Subcutaneous adipose tissue (tissue), 4 donors: ENCODE results near the gene SUV39H1. TPM values are rescaled to one million over a fixed set of nuclear protein-coding genes. Genes with fewer than 3 reads are reported as not detected.

Experiments
- CTCF ChIP-seq: fragments of 450-650 bp; IDR thresholded peaks from one replicate; pipeline ENCODE4 v1.5.1; 2016; ENCODE audit warnings: low read depth, mild to moderate bottlenecking, control low read depth, antibody characterized with exemption, moderate library complexity
- total RNA-seq, 4 donors: library from RNA; depleted of rRNA; stranded (reverse); fragments of >200 nt; gene quantifications; one replicate each; pipeline ENCODE4 v1.1.0, GENCODE V29; 2016

Gene SUV39H1
- total RNA-seq, 4 donors from 2014 or later, result 2.7 to 15.4 (median 6.0) TPM

- TF ChIP-seq CTCF, result no peak
Observed at GRCh38 chrX:48703642-48704481, 7.3 kb downstream of the SUV39H1 start.

- no peak for TF ChIP-seq CTCF
Observed at GRCh38 chrX:48705871-48706270, 9.3 kb downstream of the SUV39H1 start.

GRCh38 chrX:48709522-48710112, 13.1 kb downstream of the SUV39H1 start:
- no peak for TF ChIP-seq CTCF

DNA sequence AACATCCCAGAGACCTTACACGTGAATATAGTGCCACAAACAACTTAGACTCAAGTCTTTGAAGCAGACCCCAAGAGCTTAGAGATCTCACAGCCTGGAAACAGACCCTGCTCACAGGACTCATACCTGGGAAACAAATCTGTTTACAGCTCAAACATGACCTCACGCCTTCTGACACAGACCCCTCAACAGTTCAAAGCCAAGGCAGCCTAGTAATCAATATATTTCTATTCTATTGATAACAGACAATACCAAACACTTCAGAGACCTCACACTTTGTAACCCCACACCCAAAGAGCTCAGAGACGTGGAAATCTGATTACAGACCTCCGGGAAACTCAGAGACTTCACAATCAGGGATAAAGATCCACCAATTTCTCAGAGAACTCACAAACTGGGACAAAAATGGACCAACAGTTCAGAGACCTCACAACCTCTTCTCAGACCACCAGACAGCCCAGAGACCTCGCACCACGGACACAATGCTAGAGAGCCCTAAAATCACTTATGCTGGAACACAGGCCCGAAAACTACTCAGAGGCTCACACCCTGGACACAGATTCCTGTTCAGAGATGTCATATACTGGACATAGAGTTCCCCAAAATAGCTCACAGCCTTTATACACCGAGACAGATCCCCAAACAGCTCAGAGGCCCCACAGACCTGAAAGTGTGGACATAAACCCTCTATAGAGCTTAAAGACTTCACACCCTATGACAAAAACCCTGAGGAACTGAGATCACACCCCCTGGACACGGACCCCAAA, 14.8 kb downstream of the SUV39H1 start:
- no peak for TF ChIP-seq CTCF

DNA sequence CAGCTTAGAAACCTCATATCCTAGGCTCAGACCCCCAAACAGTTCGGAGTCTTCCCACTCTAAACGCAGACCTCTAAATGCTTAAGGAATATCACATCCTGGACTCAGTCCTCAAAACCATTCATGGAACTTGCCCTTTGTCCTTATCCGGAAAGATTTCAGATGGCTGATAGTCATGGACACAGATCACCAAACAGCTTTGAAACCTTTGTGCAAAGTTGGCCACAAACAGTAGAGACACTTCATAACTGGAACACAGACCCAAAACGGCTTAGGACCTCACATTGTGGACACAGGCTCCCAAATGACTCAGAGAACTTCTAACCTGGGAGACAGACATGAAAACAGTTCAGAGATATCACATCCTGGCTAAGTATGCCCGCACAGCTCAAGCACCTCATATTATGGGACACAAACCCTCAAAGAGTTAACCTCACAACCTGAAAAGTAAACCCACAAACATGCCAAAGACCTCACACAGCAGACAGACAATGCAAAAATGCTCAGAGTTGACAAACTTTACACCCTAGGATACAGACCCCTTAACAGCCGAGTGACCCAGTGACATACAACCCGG, 15.5 kb downstream of the SUV39H1 start:
- TF ChIP-seq CTCF, result no peak

DNA sequence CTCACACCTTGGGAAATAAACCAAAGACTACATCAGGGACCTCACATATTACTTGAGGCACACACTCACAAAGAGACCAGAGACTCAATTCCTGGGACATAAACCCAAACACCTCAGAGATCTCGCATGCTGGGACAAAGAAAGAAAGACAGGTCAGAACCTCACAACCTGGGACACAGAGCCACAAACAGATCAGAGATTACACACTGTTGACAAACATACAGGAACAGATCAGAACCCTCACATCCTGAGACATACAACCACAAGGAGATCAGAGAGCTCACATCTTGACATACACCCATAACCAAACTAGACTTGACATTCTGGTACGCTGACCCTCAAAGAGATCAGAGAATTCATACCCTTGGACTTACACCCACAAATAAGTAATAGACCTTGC, 17.3 kb downstream of the SUV39H1 start:
- TF ChIP-seq CTCF, result no peak

DNA sequence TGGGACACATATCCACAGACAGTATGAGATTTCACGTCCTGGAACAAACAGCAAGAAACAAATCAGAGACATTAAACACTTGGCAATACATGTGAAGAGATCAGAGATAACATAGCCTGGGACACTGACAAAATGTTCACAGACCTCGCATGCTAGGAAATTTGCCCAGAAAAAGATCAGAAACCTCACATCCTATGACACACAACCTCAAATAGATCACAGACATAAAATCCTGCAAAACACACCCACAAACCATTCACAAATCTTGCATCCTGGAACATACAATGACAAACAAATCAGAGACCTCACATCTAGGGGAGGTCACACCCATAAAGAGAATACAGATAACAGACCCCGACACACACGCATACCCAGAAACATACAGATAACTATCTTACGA, 18.0 kb downstream of the SUV39H1 start:
- no peak for TF ChIP-seq CTCF
